Erythroblast (primary cell): Measurements from ENCODE around the gene SLC9A1.

Source experiments
- GATA1 ChIP-seq: IDR thresholded peaks from 2 replicates; pipeline ENCODE4 v1.6.1; 2011; ENCODE audit warnings: low read depth, mild to moderate bottlenecking, control low read depth, low read length, moderate library complexity
- POLR2A ChIP-seq: IDR thresholded peaks from 2 replicates; pipeline ENCODE4 v1.6.1; 2011; ENCODE audit warnings: mild to moderate bottlenecking, low read length

GRCh38 chr1:27153927-27154358 lies 982 bp downstream of the SLC9A1 start:
- TF ChIP-seq POLR2A (no peak), GATA1 (no peak)
